GM12878 (cell line): ENCODE measurements around the gene ANLN. TPM values are rescaled to one million over a fixed set of nuclear protein-coding genes. Genes with fewer than 3 reads are reported as not detected.

ENCODE experiments used
- ATAC-seq: fragments of 200-7000 bp; cut with Tn5 transposase; 3 replicates; pipeline ENCODE4 v1.9.1; 2020; ENCODE audit warnings: mild to moderate bottlenecking, moderate library complexity
- BruUV-seq: library from RNA; stranded (reverse); fragments of 400-500 nt; replicated peaks from 2 replicates; lab custom pipeline; 2021; lab: Mats Ljungman, UMichigan
- CTCF ChIA-PET: fragments of 300-600 bp; sonication (Branson Sonifier 250); formaldehyde crosslinking; extraction: SDS; loops from one replicate; lab custom pipeline; 2021; ENCODE audit warnings: inconsistent platforms; lab: Yijun Ruan, JAX
- POLR2A ChIA-PET: fragments of 350-600 bp; formaldehyde crosslinking; extraction: SDS; loops from one replicate; lab custom pipeline; 2021; ENCODE audit warnings: inconsistent platforms; lab: Charles Lee
- RAD21 ChIA-PET: fragments of 300-600 bp; sonication (Branson Sonifier 250); formaldehyde crosslinking; loops from one replicate; lab custom pipeline; 2023; ENCODE audit warnings: antibody characterized with exemption; ENCODE audit not compliant: unreplicated experiment; lab: Charles Lee
- SMC1A ChIA-PET: fragments of 300-600 bp; sonication (Branson Sonifier 250); formaldehyde crosslinking; loops from one replicate; lab custom pipeline; 2023; ENCODE audit not compliant: unreplicated experiment, uncharacterized antibody; lab: Charles Lee
- DNase-seq: peaks from one replicate; pipeline ENCODE4 v3.0.0-alpha.2; 2011; ENCODE audit warnings: low read depth, low spot score
- FAIRE-seq: peaks from 3 replicates; lab custom pipeline; 2011; peaks lifted over from hg19 to GRCh38; lab: Jason Lieb, UNC
- H2AFZ ChIP-seq: 2 replicates; pipeline ENCODE4 v1.6.0; 2011; ENCODE audit warnings: low read depth, low read length, control low read depth; ENCODE audit not compliant: control insufficient read depth
- H3K27ac ChIP-seq: 2 replicates; pipeline ENCODE4 v1.5.1; 2011; ENCODE audit warnings: control low read depth; ENCODE audit not compliant: control insufficient read depth, insufficient read depth
- H3K27me3 ChIP-seq, 2 experiments: replicated peaks in 1 of 2; 2 replicates each; pipeline versions ENCODE4 v1.6.0 to v1.6.1; 2011; ENCODE audit warnings: low read length in 1 of 2; ENCODE audit not compliant: control insufficient read depth in 2 of 2, insufficient read depth in 2 of 2
- H3K36me3 ChIP-seq, 2 experiments: 2 replicates each; pipeline ENCODE4 v1.5.1; 2011; ENCODE audit warnings: low read length in 1 of 2; ENCODE audit not compliant: control insufficient read depth in 2 of 2, insufficient read depth in 2 of 2
- H3K4me1 ChIP-seq: 2 replicates; pipeline ENCODE4 v1.6.1; 2011; ENCODE audit warnings: mild to moderate bottlenecking, low read length, moderate library complexity, mixed read lengths; ENCODE audit not compliant: control insufficient read depth, insufficient read depth
- H3K4me2 ChIP-seq: 2 replicates; pipeline ENCODE4 v1.6.0; 2011; ENCODE audit warnings: control low read depth; ENCODE audit not compliant: control insufficient read depth, insufficient read depth
- H3K4me3 ChIP-seq: fragments of 200-600 bp; sonication (generic); 2 replicates; pipeline ENCODE4 v1.5.1; 2016
- H3K79me2 ChIP-seq: 2 replicates; pipeline ENCODE4 v1.6.0; 2011; ENCODE audit warnings: low read length; ENCODE audit not compliant: control insufficient read depth, insufficient read depth
- H3K9ac ChIP-seq: 2 replicates; pipeline ENCODE4 v1.8.0; 2011; ENCODE audit warnings: low read length, control low read depth, mixed read lengths; ENCODE audit not compliant: control insufficient read depth, insufficient read depth
- H3K9me3 ChIP-seq: replicated peaks from 3 replicates; pipeline ENCODE4 v1.5.1; 2011; ENCODE audit warnings: mild to moderate bottlenecking, low read length; ENCODE audit not compliant: control insufficient read depth, insufficient read depth
- H4K20me1 ChIP-seq: 2 replicates; pipeline ENCODE4 v1.6.0; 2011; ENCODE audit not compliant: control insufficient read depth, insufficient read depth
- BCL11A ChIP-seq: IDR thresholded peaks from 2 replicates; pipeline ENCODE4 v1.6.1; 2011; ENCODE audit warnings: low read depth, low read length
- BHLHE40 ChIP-seq, 2 experiments: fragments of 450-650 bp in 1 of 2; IDR thresholded peaks; 2 replicates each; pipeline ENCODE4 v1.6.1; 2011 to 2017; ENCODE audit warnings: low read depth in 2 of 2, borderline replicate concordance in 1 of 2, improper control_type of control experiment in 1 of 2, low read length in 1 of 2, mild to moderate bottlenecking in 1 of 2
- EP300 ChIP-seq, 2 experiments: fragments of 150-350 bp in 1 of 2; IDR thresholded peaks; 2 replicates each; pipeline ENCODE4 v1.6.1; 2011 to 2012; ENCODE audit warnings: low read depth in 2 of 2, low read length in 2 of 2, borderline replicate concordance in 1 of 2, improper control_type of control experiment in 1 of 2, inconsistent platforms in 1 of 2; ENCODE audit not compliant: control insufficient read depth in 1 of 2
- NFXL1 ChIP-seq: fragments of 450-650 bp; IDR thresholded peaks from 2 replicates; pipeline ENCODE4 v1.6.1; 2017; ENCODE audit warnings: antibody characterized with exemption, mild to moderate bottlenecking, borderline replicate concordance
- RB1 ChIP-seq: fragments of 450-650 bp; formaldehyde crosslinking; IDR thresholded peaks from 2 replicates; pipeline ENCODE4 v1.6.1; 2017; ENCODE audit warnings: mild to moderate bottlenecking, borderline replicate concordance
- RELA ChIP-seq: fragments of 450-650 bp; IDR thresholded peaks from 2 replicates; pipeline ENCODE4 v1.8.0; 2014; ENCODE audit warnings: borderline replicate concordance; ENCODE audit not compliant: partially characterized antibody
- SMC3 ChIP-seq: IDR thresholded peaks from 2 replicates; pipeline ENCODE4 v1.6.1; 2011; ENCODE audit warnings: low read length, improper control_type of control experiment, borderline replicate concordance
- SPI1 ChIP-seq: IDR thresholded peaks from 2 replicates; pipeline ENCODE4 v1.6.1; 2011; ENCODE audit warnings: low read depth, mild to moderate bottlenecking, low read length, moderate library complexity, borderline replicate concordance; ENCODE audit not compliant: insufficient read depth
- SREBF2 ChIP-seq: IDR thresholded peaks from 2 replicates; pipeline ENCODE4 v1.6.1; 2012; ENCODE audit warnings: mild to moderate bottlenecking, low read length
- WGBS: methylation state at CpG from one replicate; pipeline ENCODE4 v1.1.6; 2016; ENCODE audit warnings: low lambda C conversion rate; ENCODE audit not compliant: insufficient replicate concordance, insufficient coverage; ENCODE audit errors: missing lambda C conversion rate; 5-methylcytosine and 5-hydroxymethylcytosine counted together
- in situ Hi-C: fragments of 300-500 bp; cut with MboI; formaldehyde crosslinking; loops from 9 replicates; pipeline ENCODE4 v1.14.3; 2018; ENCODE audit warnings: mixed read lengths
- intact Hi-C: fragments of 100-400 bp; cut with micrococcal nuclease; formaldehyde crosslinking; loops from one replicate; pipeline ENCODE4 v1.14.2; 2022; ENCODE audit not compliant: unreplicated experiment
- polyA plus RNA-seq, 11 experiments: library from polyadenylated mRNA; depleted of rRNA in 4 of 11; unstranded in 6 of 11; stranded (reverse) in 5 of 11; fragments of >200 nt; fragmentation: Nextera tagmentation in 4 of 11; fragmentation: Illumina TruSeq in 1 of 11; extraction: Ambion mirVana in 4 of 11; extraction: Trizol in 1 of 11; gene quantifications; 1 replicate in 1 of 11; 2 replicates in 10 of 11; pipeline versions ENCODE4 v1.2.1 to v1.2.3, GENCODE V29; 2011 to 2016; ENCODE audit warnings: inconsistent platforms in 2 of 11, missing spikeins in 2 of 11, low read depth in 1 of 11
- total RNA-seq, 4 experiments: library from RNA; depleted of rRNA in 3 of 4; stranded (reverse); fragments of >200 nt in 3 of 4; fragmentation: Illumina TruSeq in 1 of 4; extraction: Trizol in 1 of 4; gene quantifications; 2 replicates each; pipeline versions ENCODE4 v1.2.1 to v1.2.3, GENCODE V29; 2013 to 2021
- TF ChIP-seq, protein P1 (sequence below): fragments of 450-650 bp; IDR thresholded peaks from 2 replicates; pipeline ENCODE4 v1.6.1; 2017; ENCODE audit warnings: borderline replicate concordance
- TF ChIP-seq, protein P2 (sequence below): fragments of 150-350 bp; IDR thresholded peaks from 2 replicates; pipeline ENCODE4 v1.6.1; 2016; ENCODE audit warnings: low read depth, low read length
- TF ChIP-seq, protein P3 (sequence below): fragments of 450-650 bp; formaldehyde crosslinking; IDR thresholded peaks from 2 replicates; pipeline ENCODE4 v1.4.0; 2022; ENCODE audit warnings: mild to moderate bottlenecking, moderate library complexity

Gene ANLN
- total and polyA plus RNA-seq, 10 of the 15 experiments (the other 5 are each of a cell fraction or from before 2014, with no cell fraction given): 9.5 to 32.1 (median 24.2) TPM

DNA sequence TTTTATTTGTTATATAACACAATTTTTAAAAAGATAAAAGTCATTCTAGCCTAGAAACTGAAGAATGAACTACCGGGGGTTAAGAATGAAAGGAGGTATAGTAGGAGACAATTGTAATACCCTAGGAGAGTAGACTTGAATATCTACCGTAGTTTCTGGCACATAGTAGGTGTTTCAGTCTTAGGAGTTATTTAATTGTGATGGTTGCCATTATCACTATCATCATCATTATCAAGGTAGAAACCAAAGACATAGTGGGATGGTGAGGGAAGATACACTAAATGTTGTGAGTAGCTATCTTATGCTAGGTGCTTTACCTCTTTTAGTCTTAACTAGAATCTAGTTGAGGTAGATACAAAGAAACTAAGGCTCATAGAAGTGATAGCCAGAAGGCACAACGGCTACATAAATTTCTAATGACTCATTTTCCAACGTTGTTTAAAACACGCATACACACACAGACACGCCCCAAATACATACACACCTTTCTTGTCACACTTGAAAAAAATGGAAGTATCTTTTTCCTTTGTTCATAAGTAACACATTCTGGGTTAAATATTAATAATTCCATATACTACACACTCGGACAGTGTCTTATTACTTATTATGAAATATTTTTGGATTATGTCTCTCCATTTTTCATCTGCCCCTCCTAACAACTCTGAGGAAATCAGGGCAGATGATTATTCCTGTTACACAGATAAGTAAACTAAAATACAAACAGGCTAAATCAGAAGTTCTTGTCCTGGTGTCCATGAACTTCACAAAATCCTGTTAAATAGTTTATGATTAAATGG is 2.0 kb upstream of the ANLN start (continued):
- TF ChIP-seq, protein P1, sequence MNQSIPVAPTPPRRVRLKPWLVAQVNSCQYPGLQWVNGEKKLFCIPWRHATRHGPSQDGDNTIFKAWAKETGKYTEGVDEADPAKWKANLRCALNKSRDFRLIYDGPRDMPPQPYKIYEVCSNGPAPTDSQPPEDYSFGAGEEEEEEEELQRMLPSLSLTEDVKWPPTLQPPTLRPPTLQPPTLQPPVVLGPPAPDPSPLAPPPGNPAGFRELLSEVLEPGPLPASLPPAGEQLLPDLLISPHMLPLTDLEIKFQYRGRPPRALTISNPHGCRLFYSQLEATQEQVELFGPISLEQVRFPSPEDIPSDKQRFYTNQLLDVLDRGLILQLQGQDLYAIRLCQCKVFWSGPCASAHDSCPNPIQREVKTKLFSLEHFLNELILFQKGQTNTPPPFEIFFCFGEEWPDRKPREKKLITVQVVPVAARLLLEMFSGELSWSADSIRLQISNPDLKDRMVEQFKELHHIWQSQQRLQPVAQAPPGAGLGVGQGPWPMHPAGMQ: no peak
- no peak for TF ChIP-seq EP300 (IDR thresholded peaks at IDR 0.05; ENCODE audit: borderline replicate concordance in 1 of 2, control insufficient read depth in 1 of 2, low read depth in 2 of 2, low read length in 2 of 2)
- no peak for TF ChIP-seq SMC3

DNA sequence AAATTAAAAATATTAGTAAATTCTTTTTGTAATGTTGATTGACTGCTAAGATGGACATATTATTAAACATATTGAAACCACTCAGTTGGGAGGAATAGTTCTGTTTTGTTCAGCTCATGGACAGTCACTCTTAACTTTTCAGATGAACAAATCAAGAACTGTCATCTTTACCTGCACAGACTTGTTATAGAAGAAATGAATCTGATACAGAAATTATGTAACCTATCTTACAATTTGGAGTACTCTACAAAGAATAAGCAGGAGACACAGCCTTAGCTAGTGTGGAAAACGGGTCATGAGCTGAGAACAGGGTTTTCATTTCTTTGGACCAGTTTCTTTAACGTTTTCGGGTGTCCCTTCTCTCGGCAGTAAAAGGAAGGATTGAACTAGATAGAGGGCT is 1.2 kb upstream of the ANLN start:
- H2AFZ ChIP-seq: no peak overlapping the region
- no peak overlapping the region for H3K4me3 ChIP-seq
- H3K79me2 ChIP-seq: peaks cover 38% of the 10 kb centered on the region
- ATAC-seq (no peak), DNase-seq (no peak), FAIRE-seq (no peak)
- intact Hi-C loops (loop anchor here (2.0 kb wide), 1 partner anchor 22 kb away; a partner anchor contains a TSS), in situ Hi-C loops (no loop called here)
- H3K36me3 ChIP-seq: no peaks in the 10 kb centered on the region
- CTCF ChIA-PET: interaction anchor here (3.0 kb wide), 1 partner anchor 22 kb away, joined by 17 read pairs; a partner anchor contains a TSS
- H3K27me3 ChIP-seq: no peaks in the 10 kb centered on the region
- no peak overlapping the region for H3K27ac ChIP-seq
- no peak overlapping the region for H3K4me2 ChIP-seq
- H4K20me1 ChIP-seq: no peaks in the 10 kb centered on the region
- H3K4me1 ChIP-seq: no peaks in the 10 kb centered on the region
- H3K9me3 ChIP-seq: no peaks in the 10 kb centered on the region
- no TSS peak for BruUV-seq
- RAD21 ChIA-PET: no interaction called here
- POLR2A ChIA-PET: interaction anchor here (0.6 kb wide), 1 partner anchor 46 kb away, joined by 3 read pairs; no protein-coding TSS in a partner anchor
- 73% methylated on average over 4 of the region's 4 CpGs for WGBS
- H3K9ac ChIP-seq: no peak overlapping the region
- SMC1A ChIA-PET: interaction anchor here (0.9 to 1.7 kb wide), 6 partner anchors 11 to 367 kb away, joined by 3 read pairs; a partner anchor contains a TSS
- TF ChIP-seq, protein P2, sequence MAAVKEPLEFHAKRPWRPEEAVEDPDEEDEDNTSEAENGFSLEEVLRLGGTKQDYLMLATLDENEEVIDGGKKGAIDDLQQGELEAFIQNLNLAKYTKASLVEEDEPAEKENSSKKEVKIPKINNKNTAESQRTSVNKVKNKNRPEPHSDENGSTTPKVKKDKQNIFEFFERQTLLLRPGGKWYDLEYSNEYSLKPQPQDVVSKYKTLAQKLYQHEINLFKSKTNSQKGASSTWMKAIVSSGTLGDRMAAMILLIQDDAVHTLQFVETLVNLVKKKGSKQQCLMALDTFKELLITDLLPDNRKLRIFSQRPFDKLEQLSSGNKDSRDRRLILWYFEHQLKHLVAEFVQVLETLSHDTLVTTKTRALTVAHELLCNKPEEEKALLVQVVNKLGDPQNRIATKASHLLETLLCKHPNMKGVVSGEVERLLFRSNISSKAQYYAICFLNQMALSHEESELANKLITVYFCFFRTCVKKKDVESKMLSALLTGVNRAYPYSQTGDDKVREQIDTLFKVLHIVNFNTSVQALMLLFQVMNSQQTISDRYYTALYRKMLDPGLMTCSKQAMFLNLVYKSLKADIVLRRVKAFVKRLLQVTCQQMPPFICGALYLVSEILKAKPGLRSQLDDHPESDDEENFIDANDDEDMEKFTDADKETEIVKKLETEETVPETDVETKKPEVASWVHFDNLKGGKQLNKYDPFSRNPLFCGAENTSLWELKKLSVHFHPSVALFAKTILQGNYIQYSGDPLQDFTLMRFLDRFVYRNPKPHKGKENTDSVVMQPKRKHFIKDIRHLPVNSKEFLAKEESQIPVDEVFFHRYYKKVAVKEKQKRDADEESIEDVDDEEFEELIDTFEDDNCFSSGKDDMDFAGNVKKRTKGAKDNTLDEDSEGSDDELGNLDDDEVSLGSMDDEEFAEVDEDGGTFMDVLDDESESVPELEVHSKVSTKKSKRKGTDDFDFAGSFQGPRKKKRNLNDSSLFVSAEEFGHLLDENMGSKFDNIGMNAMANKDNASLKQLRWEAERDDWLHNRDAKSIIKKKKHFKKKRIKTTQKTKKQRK: no peak
- TF ChIP-seq RELA: no peak
- no peak for TF ChIP-seq BHLHE40 (IDR thresholded peaks at IDR 0.05; ENCODE audit: borderline replicate concordance in 1 of 2, low read depth in 2 of 2, low read length in 1 of 2)
- TF ChIP-seq NFXL1: no peak
- TF ChIP-seq, protein P3, sequence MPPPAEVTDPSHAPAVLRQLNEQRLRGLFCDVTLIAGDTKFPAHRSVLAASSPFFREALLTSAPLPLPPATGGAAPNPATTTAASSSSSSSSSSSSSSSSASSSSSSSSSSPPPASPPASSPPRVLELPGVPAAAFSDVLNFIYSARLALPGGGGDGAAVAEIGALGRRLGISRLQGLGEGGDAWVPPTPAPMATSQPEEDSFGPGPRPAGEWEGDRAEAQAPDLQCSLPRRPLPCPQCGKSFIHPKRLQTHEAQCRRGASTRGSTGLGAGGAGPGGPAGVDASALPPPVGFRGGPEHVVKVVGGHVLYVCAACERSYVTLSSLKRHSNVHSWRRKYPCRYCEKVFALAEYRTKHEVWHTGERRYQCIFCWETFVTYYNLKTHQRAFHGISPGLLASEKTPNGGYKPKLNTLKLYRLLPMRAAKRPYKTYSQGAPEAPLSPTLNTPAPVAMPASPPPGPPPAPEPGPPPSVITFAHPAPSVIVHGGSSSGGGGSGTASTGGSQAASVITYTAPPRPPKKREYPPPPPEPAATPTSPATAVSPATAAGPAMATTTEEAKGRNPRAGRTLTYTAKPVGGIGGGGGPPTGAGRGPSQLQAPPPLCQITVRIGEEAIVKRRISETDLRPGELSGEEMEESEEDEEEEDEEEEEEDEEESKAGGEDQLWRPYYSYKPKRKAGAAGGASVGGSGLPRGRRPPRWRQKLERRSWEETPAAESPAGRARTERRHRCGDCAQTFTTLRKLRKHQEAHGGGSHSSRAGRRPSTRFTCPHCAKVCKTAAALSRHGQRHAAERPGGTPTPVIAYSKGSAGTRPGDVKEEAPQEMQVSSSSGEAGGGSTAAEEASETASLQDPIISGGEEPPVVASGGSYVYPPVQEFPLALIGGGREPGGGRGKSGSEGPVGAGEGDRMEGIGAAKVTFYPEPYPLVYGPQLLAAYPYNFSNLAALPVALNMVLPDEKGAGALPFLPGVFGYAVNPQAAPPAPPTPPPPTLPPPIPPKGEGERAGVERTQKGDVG (CRISPR knock-in tag): no peak
- no peak for TF ChIP-seq SREBF2
- TF ChIP-seq SPI1: no peak
- TF ChIP-seq BCL11A: no peak
- TF ChIP-seq RB1: no peak
